A549 (cell line): ENCODE results near the gene PTPRG. TPM values are rescaled to one million over a fixed set of nuclear protein-coding genes. Genes with fewer than 3 reads are reported as not detected.

Source experiments
- ATAC-seq, 2 experiments: fragments of 200-7000 bp in 1 of 2; fragments of >200 bp in 1 of 2; cut with Nextera tagmentation in 1 of 2; cut with Tn5 transposase in 1 of 2; 3 replicates each; pipeline versions ENCODE4 v1.8.0 to v1.9.1; 2018 to 2020; ENCODE audit warnings: mild to moderate bottlenecking in 1 of 2, moderate library complexity in 1 of 2
- CTCF ChIA-PET: fragments of 300-600 bp; sonication (Branson Sonifier 250); formaldehyde crosslinking; extraction: SDS; loops from one replicate; lab custom pipeline; 2021; ENCODE audit warnings: antibody characterized with exemption, inconsistent platforms; lab: Yijun Ruan, JAX
- POLR2A ChIA-PET: fragments of 350-600 bp; formaldehyde crosslinking; extraction: SDS; loops from one replicate; lab custom pipeline; 2021; ENCODE audit warnings: antibody characterized with exemption, inconsistent platforms; lab: Yijun Ruan, JAX
- DNase-seq, 2 experiments: peaks; one replicate each; pipeline versions ENCODE4 v3.0.0 to v3.0.0-alpha.2; 2011 to 2016; ENCODE audit warnings: low read depth in 1 of 2, low spot score in 1 of 2
- FAIRE-seq: peaks from 2 replicates; lab custom pipeline; 2011; peaks lifted over from hg19 to GRCh38; lab: Jason Lieb, UNC
- H3K27ac ChIP-seq, 2 experiments: fragments of >200 bp; sonication (Bioruptor Twin); formaldehyde crosslinking; 3 replicates each; pipeline ENCODE4 v1.5.1; 2016 to 2017
- H3K4me1 ChIP-seq: fragments of >200 bp; sonication (Bioruptor Twin); formaldehyde crosslinking; 3 replicates; pipeline ENCODE4 v1.6.1; 2016
- H3K4me2 ChIP-seq: fragments of >200 bp; sonication (Bioruptor Twin); formaldehyde crosslinking; 3 replicates; pipeline ENCODE4 v1.6.1; 2016
- H3K4me3 ChIP-seq: fragments of >200 bp; sonication (Bioruptor Twin); formaldehyde crosslinking; 3 replicates; pipeline ENCODE4 v1.5.1; 2016
- H3K9me3 ChIP-seq: fragments of >200 bp; sonication (Bioruptor Twin); formaldehyde crosslinking; 3 replicates; pipeline ENCODE4 v1.6.1; 2016
- ATOH8 ChIP-seq: fragments of 250-450 bp; sonication (Bioruptor Pico); IDR thresholded peaks from 2 replicates; pipeline ENCODE4 v1.5.0; 2020; ENCODE audit warnings: low read depth, mild to moderate bottlenecking, moderate library complexity
- BHLHE40 ChIP-seq: IDR thresholded peaks from 2 replicates; pipeline ENCODE4 v1.6.1; 2012; ENCODE audit warnings: low read depth, low read length, inconsistent platforms
- CBX2 ChIP-seq: fragments of 200-600 bp; sonication (generic); IDR thresholded peaks from 2 replicates; pipeline ENCODE4 v1.6.1; 2016; ENCODE audit warnings: low read depth, mild to moderate bottlenecking, borderline replicate concordance
- CBX8 ChIP-seq: fragments of 200-600 bp; sonication (generic); IDR thresholded peaks from 2 replicates; pipeline ENCODE4 v1.6.1; 2016
- CHD4 ChIP-seq: fragments of 200-600 bp; sonication (generic); IDR thresholded peaks from 2 replicates; pipeline ENCODE4 v1.6.1; 2016; ENCODE audit warnings: antibody characterized with exemption, mild to moderate bottlenecking, borderline replicate concordance
- E2F6 ChIP-seq: IDR thresholded peaks from 2 replicates; pipeline ENCODE4 v1.6.1; 2012; ENCODE audit warnings: low read depth, borderline replicate concordance
- EHF ChIP-seq: fragments of 250-450 bp; sonication (Bioruptor Pico); IDR thresholded peaks from 2 replicates; pipeline ENCODE4 v1.5.0; 2020; ENCODE audit warnings: mild to moderate bottlenecking
- FOXS1 ChIP-seq: fragments of 250-450 bp; sonication (Bioruptor Pico); IDR thresholded peaks from 2 replicates; pipeline ENCODE4 v1.5.0; 2020; ENCODE audit warnings: mild to moderate bottlenecking, moderate library complexity
- HDAC2 ChIP-seq: fragments of 200-600 bp; sonication (generic); IDR thresholded peaks from 2 replicates; pipeline ENCODE4 v1.6.1; 2016
- HES2 ChIP-seq: fragments of >200 bp; sonication (Bioruptor Twin); formaldehyde crosslinking; IDR thresholded peaks from 2 replicates; pipeline ENCODE4 v1.6.1; 2016
- HEYL ChIP-seq: fragments of 250-450 bp; sonication (Bioruptor Pico); IDR thresholded peaks from 2 replicates; pipeline ENCODE4 v1.8.0; 2021; ENCODE audit warnings: mild to moderate bottlenecking, moderate library complexity
- HOXB13 ChIP-seq: fragments of 250-450 bp; sonication (Bioruptor Pico); IDR thresholded peaks from 2 replicates; pipeline ENCODE4 v1.5.0; 2020; ENCODE audit warnings: low read depth, mild to moderate bottlenecking, moderate library complexity
- JUN ChIP-seq, 2 experiments: fragments of >200 bp; sonication (Bioruptor Twin); formaldehyde crosslinking; IDR thresholded peaks; 2 replicates in 1 of 2; 3 replicates in 1 of 2; pipeline ENCODE4 v1.6.1; 2016 to 2017
- MAX ChIP-seq: IDR thresholded peaks from 2 replicates; pipeline ENCODE4 v1.6.1; 2012
- POLR2AphosphoS2 ChIP-seq: conservative IDR thresholded peaks from 2 replicates; pipeline ENCODE4 v1.6.1; 2012; ENCODE audit warnings: low read length, improper control_type of control experiment, inconsistent platforms
- RARB ChIP-seq: fragments of 250-450 bp; sonication (Bioruptor Pico); IDR thresholded peaks from 2 replicates; pipeline ENCODE4 v1.8.0; 2021; ENCODE audit warnings: mild to moderate bottlenecking, moderate library complexity
- RCOR1 ChIP-seq: fragments of 150-350 bp; IDR thresholded peaks from 2 replicates; pipeline ENCODE4 v1.6.1; 2014; ENCODE audit warnings: antibody characterized with exemption, low read length, low read depth
- REST ChIP-seq: fragments of 200-600 bp; sonication (generic); IDR thresholded peaks from 2 replicates; pipeline ENCODE4 v1.6.1; 2016; ENCODE audit warnings: antibody characterized with exemption, mild to moderate bottlenecking, moderate library complexity
- TFCP2L1 ChIP-seq: fragments of 250-450 bp; sonication (Bioruptor Pico); IDR thresholded peaks from 2 replicates; pipeline ENCODE4 v1.5.0; 2021; ENCODE audit warnings: mild to moderate bottlenecking
- TP53 ChIP-seq: fragments of 250-450 bp; sonication (Bioruptor Pico); IDR thresholded peaks from 2 replicates; pipeline ENCODE4 v1.5.0; 2021; ENCODE audit warnings: mild to moderate bottlenecking, moderate library complexity
- USF2 ChIP-seq: fragments of 450-650 bp; IDR thresholded peaks from 2 replicates; pipeline ENCODE4 v1.6.1; 2014; ENCODE audit warnings: antibody characterized with exemption
- ZNF302 ChIP-seq: fragments of 250-450 bp; sonication (Bioruptor Pico); IDR thresholded peaks from 2 replicates; pipeline ENCODE4 v1.9.0; 2021; ENCODE audit warnings: inconsistent platforms, mild to moderate bottlenecking, moderate library complexity
- WGBS: methylation state at CpG from one replicate; pipeline ENCODE4 v1.1.6; 2017; ENCODE audit errors: missing lambda C conversion rate; 5-methylcytosine and 5-hydroxymethylcytosine counted together
- polyA plus RNA-seq, 4 experiments: library from polyadenylated mRNA; depleted of rRNA in 3 of 4; stranded (reverse); fragments of >200 nt; fragmentation: RNase III in 1 of 4; extraction: RNeasy Plus Mini Kit Qiagen cat#74134 plus additional on column Dnase treatment in 1 of 4; gene quantifications; 2 replicates in 3 of 4; 3 replicates in 1 of 4; pipeline ENCODE4 v1.2.3, GENCODE V29; 2011 to 2017

Gene PTPRG
- polyA plus RNA-seq, 2 of the 4 experiments (the other 2 are of a cell fraction), result 4.5 to 4.8 TPM

- Histone ChIP-seq H3K9me3 (no peaks in the 10 kb centered on the region), H3K27ac (no peak overlapping the region), H3K4me3 (no peak overlapping the region), H3K4me1 (no peaks in the 10 kb centered on the region), H3K4me2 (no peak overlapping the region)
- ATAC-seq (no peak), DNase-seq (no peak), FAIRE-seq (no peak)
- TF ChIP-seq HES2 (no peak), REST (no peak), CHD4 (no peak), POLR2AphosphoS2 (no peak), JUN (IDR thresholded peaks at IDR 0.05) (no peak), RARB (no peak), BHLHE40 (no peak), USF2 (no peak), EHF (CRISPR knock-in tag) (no peak), CBX2 (no peak), CBX8 (no peak), E2F6 (no peak), TFCP2L1 (CRISPR knock-in tag) (no peak), ZNF302 (CRISPR knock-in tag) (no peak)
- ChIA-PET POLR2A (no interaction called here), CTCF (no interaction called here)
- 32% methylated on average over 16 of the region's 16 CpGs for WGBS
Observed at GRCh38 chr3:61828880-61829721, 267.7 kb downstream of the PTPRG start.

GRCh38 chr3:61829722-61830350, 268.5 kb downstream of the PTPRG start:
- no peaks in the 10 kb centered on the region for H3K4me1 ChIP-seq
- no peak overlapping the region for H3K4me2 ChIP-seq
- DNase-seq (no peak), FAIRE-seq (no peak), ATAC-seq (no peak)
- H3K9me3 ChIP-seq, result no peaks in the 10 kb centered on the region
- H3K4me3 ChIP-seq, result no peak overlapping the region
- TF ChIP-seq HEYL (no peak), USF2 (no peak), JUN (IDR thresholded peaks at IDR 0.05) (no peak), CBX8 (no peak)
- CTCF ChIA-PET, result no interaction called here
- H3K27ac ChIP-seq, result no peak overlapping the region
- WGBS, result 45% methylated on average over 5 of the region's 5 CpGs
- POLR2A ChIA-PET, result no interaction called here

- Histone ChIP-seq H3K27ac (no peak overlapping the region), H3K4me1 (no peaks in the 10 kb centered on the region), H3K4me3 (no peak overlapping the region), H3K9me3 (no peaks in the 10 kb centered on the region), H3K4me2 (no peak overlapping the region)
- ChIA-PET POLR2A (no interaction called here), CTCF (no interaction called here)
- ATAC-seq (no peak), FAIRE-seq (no peak), DNase-seq (no peak)
- 32% methylated on average over 1 of the region's 1 CpG for WGBS
- TF ChIP-seq ATOH8 (no peak), ZNF302 (CRISPR knock-in tag) (no peak), HEYL (no peak), HDAC2 (no peak), MAX (no peak), HOXB13 (CRISPR knock-in tag) (no peak), FOXS1 (CRISPR knock-in tag) (no peak), RCOR1 (no peak), USF2 (no peak), TP53 (CRISPR knock-in tag) (no peak)
Observed at GRCh38 chr3:61831973-61832372, 270.6 kb downstream of the PTPRG start.
